HepG2 (cell line): Measurements from ENCODE around the gene SBK3. TPM values are rescaled to one million over a fixed set of nuclear protein-coding genes. Genes with fewer than 3 reads are reported as not detected.
A peak's percentile ranks its signal among the peaks of the same experiment; 100 is the strongest.

Experiments
- ATAC-seq: fragments of 200-7000 bp; cut with Tn5 transposase; 3 replicates; pipeline ENCODE4 v1.9.1; 2020; ENCODE audit warnings: mild to moderate bottlenecking, moderate library complexity
- Bru-seq: library from RNA; stranded (reverse); fragments of 400-500 nt; gene quantifications from one replicate; lab custom pipeline; 2021; lab: Mats Ljungman, UMichigan
- BruChase-seq, 2 experiments: library from RNA; stranded (reverse); fragments of 400-500 nt; gene quantifications; one replicate each; lab custom pipeline; 2021; lab: Mats Ljungman, UMichigan
- BruUV-seq: library from RNA; stranded (reverse); fragments of 400-500 nt; replicated peaks from 2 replicates; lab custom pipeline; 2021; lab: Mats Ljungman, UMichigan
- CTCF ChIA-PET: fragments of 300-600 bp; formaldehyde crosslinking; extraction: SDS; loops from one replicate; lab custom pipeline; 2021; ENCODE audit warnings: low total read pairs, inconsistent platforms, low intra/inter-chr PET ratio; lab: Yijun Ruan, JAX
- POLR2A ChIA-PET: fragments of 350-600 bp; sonication (Branson Sonifier 250); formaldehyde crosslinking; loops from one replicate; lab custom pipeline; 2020; ENCODE audit warnings: antibody characterized with exemption, inconsistent platforms; lab: Yijun Ruan, JAX
- DNase-seq: peaks from one replicate; pipeline ENCODE4 v3.0.0-alpha.2; 2015; ENCODE audit warnings: low spot score
- FAIRE-seq: peaks from 3 replicates; lab custom pipeline; 2011; peaks lifted over from hg19 to GRCh38; lab: Jason Lieb, UNC
- H2AFZ ChIP-seq: one replicate; pipeline ENCODE4 v1.6.1; 2011; ENCODE audit warnings: low read length, inconsistent platforms
- H3K27ac ChIP-seq: fragments of 300-600 bp; 3 replicates; pipeline ENCODE4 v1.8.0; 2011; ENCODE audit warnings: mixed run types, mild to moderate bottlenecking, mixed read lengths, low read length, inconsistent platforms; ENCODE audit not compliant: insufficient read depth; ENCODE audit errors: extremely low read length
- H3K27me3 ChIP-seq, 2 experiments: fragments of 200-600 bp in 1 of 2; 2 replicates in 1 of 2; 3 replicates in 1 of 2; pipeline versions ENCODE4 v1.6.0 to v1.8.0; 2011; ENCODE audit warnings: low read length in 2 of 2, mild to moderate bottlenecking in 2 of 2, moderate library complexity in 2 of 2, inconsistent platforms in 1 of 2; ENCODE audit not compliant: insufficient read depth in 2 of 2, control insufficient read depth in 1 of 2
- H3K36me3 ChIP-seq, 2 experiments: fragments of 200-600 bp in 1 of 2; replicated peaks in 1 of 2; 2 replicates in 1 of 2; 3 replicates in 1 of 2; pipeline versions ENCODE4 v1.5.1 to v1.8.0; 2011; ENCODE audit warnings: low read length in 2 of 2, inconsistent platforms in 1 of 2; ENCODE audit not compliant: insufficient read depth in 2 of 2, control insufficient read depth in 1 of 2
- H3K4me1 ChIP-seq: 2 replicates; pipeline ENCODE4 v1.5.1; 2012; ENCODE audit warnings: low read length, inconsistent platforms; ENCODE audit not compliant: insufficient read depth
- H3K4me2 ChIP-seq: 2 replicates; pipeline ENCODE4 v1.6.0; 2011; ENCODE audit warnings: low read depth, low read length, inconsistent platforms
- H3K4me3 ChIP-seq, 3 experiments: fragments of 200-600 bp in 1 of 3; sonication (generic), shearing (Covaris generic) in 1 of 3; replicated peaks in 1 of 3; 2 replicates each; pipeline ENCODE4 v1.5.1; 2011 to 2016; ENCODE audit warnings: low read length in 3 of 3, inconsistent platforms in 2 of 3, low read depth in 2 of 3, mild to moderate bottlenecking in 2 of 3, control low read depth in 1 of 3, mixed read lengths in 1 of 3; ENCODE audit not compliant: insufficient read depth in 1 of 3
- H3K79me2 ChIP-seq: one replicate; pipeline ENCODE4 v1.6.1; 2011; ENCODE audit warnings: low read length, inconsistent platforms; ENCODE audit not compliant: insufficient read depth
- H3K9ac ChIP-seq: 2 replicates; pipeline ENCODE4 v1.6.0; 2011; ENCODE audit warnings: mild to moderate bottlenecking, low read depth, low read length, inconsistent platforms; ENCODE audit not compliant: insufficient read depth
- H3K9me3 ChIP-seq: 2 replicates; pipeline ENCODE4 v1.5.1; 2012; ENCODE audit warnings: mild to moderate bottlenecking, low read length
- H4K20me1 ChIP-seq: 2 replicates; pipeline ENCODE4 v1.6.0; 2011; ENCODE audit warnings: inconsistent platforms, mild to moderate bottlenecking, low read length, moderate library complexity; ENCODE audit not compliant: insufficient read depth
- AGO1 ChIP-seq: fragments of 200-400 bp; formaldehyde crosslinking; IDR thresholded peaks from 2 replicates; pipeline ENCODE4 v1.6.1; 2017; ENCODE audit warnings: mild to moderate bottlenecking, low read depth, low read length, moderate library complexity; ENCODE audit not compliant: poor library complexity, severe bottlenecking
- RAD21 ChIP-seq: fragments of 450-650 bp; formaldehyde crosslinking; IDR thresholded peaks from 2 replicates; pipeline ENCODE4 v1.5.0; 2020; ENCODE audit warnings: mild to moderate bottlenecking
- ZFYVE20 ChIP-seq: sonication (generic); formaldehyde crosslinking; IDR thresholded peaks from 2 replicates; pipeline ENCODE4 v1.8.0; 2023; ENCODE audit warnings: low read depth, mild to moderate bottlenecking, moderate library complexity, missing genetic modification reagents, borderline replicate concordance
- ZNF747 ChIP-seq: sonication (generic); formaldehyde crosslinking; IDR thresholded peaks from 2 replicates; pipeline ENCODE4 v1.8.1; 2023; ENCODE audit warnings: missing genetic modification reagents, mild to moderate bottlenecking, borderline replicate concordance
- ZNF768 ChIP-seq: sonication (generic); formaldehyde crosslinking; IDR thresholded peaks from 2 replicates; pipeline ENCODE4 v1.4.0; 2020; ENCODE audit warnings: missing genetic modification reagents
- WGBS: methylation state at CpG from one replicate; pipeline ENCODE4 v1.1.6; 2017; ENCODE audit warnings: low lambda C conversion rate; 5-methylcytosine and 5-hydroxymethylcytosine counted together
- in situ Hi-C: cut with HindIII; loops from 2 replicates; pipeline ENCODE4 v1.10.0; 2017; ENCODE audit warnings: low pct_unique_long_range_greater_than_20kb; ENCODE audit not compliant: extremely low pct_ligation_motif_present
- intact Hi-C: fragments of 100-400 bp; cut with micrococcal nuclease; formaldehyde crosslinking; loops from one replicate; pipeline ENCODE4 v1.10.0; 2022; ENCODE audit not compliant: unreplicated experiment
- long read RNA-seq, 2 experiments: library from RNA in 1 of 2; library from polyadenylated mRNA in 1 of 2; stranded (forward) in 1 of 2; unstranded in 1 of 2; transcript quantifications; one replicate each; pipeline ENCODE4 v2.0.0, GENCODE V29; 2019 to 2022
- polyA minus RNA-seq, 3 experiments: library from RNA; depleted of rRNA, polyadenylated mRNA; stranded (reverse); fragments of >200 nt; gene quantifications; 2 replicates each; pipeline ENCODE4 v1.2.3, GENCODE V29; 2011; ENCODE audit warnings: low replicate concordance in 1 of 3
- polyA plus RNA-seq, 8 experiments: library from polyadenylated mRNA; depleted of rRNA in 3 of 8; stranded (reverse) in 7 of 8; unstranded in 1 of 8; fragments of >200 nt; fragmentation: Illumina TruSeq in 4 of 8; extraction: Trizol in 4 of 8; gene quantifications; 2 replicates each; pipeline versions ENCODE4 v1.2.1 to v1.2.3, GENCODE V29; 2011 to 2016; ENCODE audit warnings: low read depth in 4 of 8, missing spikeins in 1 of 8, mixed read lengths in 1 of 8; ENCODE audit not compliant: insufficient read depth in 1 of 8
- total RNA-seq, 5 experiments: library from RNA; depleted of rRNA; stranded (reverse); fragments of >200 nt; fragmentation: Illumina TruSeq; extraction: Trizol; gene quantifications; 2 replicates each; pipeline ENCODE4 v1.2.3, GENCODE V29; 2016; ENCODE audit warnings: low read depth in 1 of 5
- TF ChIP-seq, protein P1 (sequence below): sonication (generic); formaldehyde crosslinking; IDR thresholded peaks from 2 replicates; pipeline ENCODE4 v1.4.0; 2020; ENCODE audit warnings: mild to moderate bottlenecking, missing genetic modification reagents

SBK3 gene, protein sequence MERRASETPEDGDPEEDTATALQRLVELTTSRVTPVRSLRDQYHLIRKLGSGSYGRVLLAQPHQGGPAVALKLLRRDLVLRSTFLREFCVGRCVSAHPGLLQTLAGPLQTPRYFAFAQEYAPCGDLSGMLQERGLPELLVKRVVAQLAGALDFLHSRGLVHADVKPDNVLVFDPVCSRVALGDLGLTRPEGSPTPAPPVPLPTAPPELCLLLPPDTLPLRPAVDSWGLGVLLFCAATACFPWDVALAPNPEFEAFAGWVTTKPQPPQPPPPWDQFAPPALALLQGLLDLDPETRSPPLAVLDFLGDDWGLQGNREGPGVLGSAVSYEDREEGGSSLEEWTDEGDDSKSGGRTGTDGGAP
- 0.46 and 0.66 TPM in 2 replicates for total RNA-seq (2016; rRNA removed; fragmentation: Illumina TruSeq; extraction: Trizol)
- total RNA-seq (2016; cell fraction: cytosol; rRNA removed; fragmentation: Illumina TruSeq; extraction: Trizol; ENCODE audit: low read depth): not detected in 2 replicates
- 0.24 and 0.35 TPM in 2 replicates for total RNA-seq (2016; cell fraction: insoluble cytoplasmic fraction; rRNA removed; fragmentation: Illumina TruSeq; extraction: Trizol)
- 0.19 and 0.24 TPM in 2 replicates for total RNA-seq (2016; cell fraction: membrane; rRNA removed; fragmentation: Illumina TruSeq; extraction: Trizol)
- total RNA-seq (2016; cell fraction: nucleus; rRNA removed; fragmentation: Illumina TruSeq; extraction: Trizol): 0.38 and 0.62 TPM in 2 replicates
- 0.77 and 1.5 TPM in 2 replicates for polyA plus RNA-seq (2011; rRNA removed)
- polyA plus RNA-seq (2011; cell fraction: cytosol; rRNA removed): 1.0 and 1.4 TPM in 2 replicates
- 2.0 and 3.1 TPM in 2 replicates for polyA plus RNA-seq (2011; cell fraction: nucleus; rRNA removed)
- 0.91 and 2.0 TPM in 2 replicates for polyA plus RNA-seq (2012)
- polyA plus RNA-seq (2016; cell fraction: cytosol; fragmentation: Illumina TruSeq; extraction: Trizol; ENCODE audit: low read depth): not detected in 2 replicates
- polyA plus RNA-seq (2016; cell fraction: insoluble cytoplasmic fraction; fragmentation: Illumina TruSeq; extraction: Trizol; ENCODE audit: low read depth): 0.19 TPM in 1 of 2 replicates, not detected in the other
- polyA plus RNA-seq (2016; cell fraction: membrane; fragmentation: Illumina TruSeq; extraction: Trizol; ENCODE audit: low read depth): 0.13 TPM in 1 of 2 replicates, not detected in the other
- 0.81 and 0.96 TPM in 2 replicates for polyA plus RNA-seq (2016; cell fraction: nucleus; fragmentation: Illumina TruSeq; extraction: Trizol; ENCODE audit: insufficient read depth, low read depth)
- polyA minus RNA-seq (2011; rRNA and poly(A)+ RNA removed; ENCODE audit: low replicate concordance): 1.2 TPM in 1 of 2 replicates, not detected in the other
- polyA minus RNA-seq (2011; cell fraction: cytosol; rRNA and poly(A)+ RNA removed): 0.53 TPM in 1 of 2 replicates, not detected in the other
- polyA minus RNA-seq (2011; cell fraction: nucleus; rRNA and poly(A)+ RNA removed): 0.37 and 0.52 TPM in 2 replicates
- Bru-seq, nascent RNA: percentile 31 among the genes with signal in this experiment
- percentile 45 among the genes with signal in this experiment for BruChase-seq, experiment 1, labeled RNA remaining after a 6-hour chase
- percentile 27 among the genes with signal in this experiment for BruChase-seq, experiment 2, labeled RNA remaining after a 2-hour chase
- long read RNA-seq, experiment 1: 0 reads
- long read RNA-seq, experiment 2, partial matches to known transcripts: 0 of 1 reads
- long read RNA-seq, experiment 2, other reads (novel, unspliced or antisense): 1 of 1 reads

DNA sequence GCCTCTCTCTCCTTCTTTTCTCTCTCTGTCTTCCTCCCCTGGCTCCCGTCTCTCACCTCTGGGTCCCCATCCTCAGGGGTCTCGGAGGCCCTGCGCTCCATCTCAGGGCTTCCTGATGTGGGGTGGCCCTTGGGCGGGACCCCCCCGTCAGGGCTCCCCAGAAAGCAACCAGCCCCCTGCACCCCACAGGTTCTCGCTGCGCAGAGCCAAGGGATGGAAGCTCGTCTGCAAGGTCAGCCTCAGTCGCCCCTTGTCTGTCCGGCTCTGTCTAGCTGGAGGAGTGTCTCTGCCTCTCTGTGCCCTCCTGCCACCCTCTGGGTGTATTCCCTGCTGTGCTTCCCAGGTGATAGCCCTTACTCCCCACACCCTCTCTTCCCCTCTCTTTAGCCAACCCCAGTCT lies at the start of gene SBK3:
Gene SBK3, minus strand, starts transcription at position 101 of the 400 bp plus-strand sequence. Its CDS starts 0 bp downstream, at position 101.
- in situ Hi-C loops: no loop called here
- FAIRE-seq (no peak), DNase-seq (no peak)
- peak within 1 kb of the TSS; percentile 21 to 69 (median 36); a peak in 5 of 6 replicates for H3K4me3 ChIP-seq
- TF ChIP-seq RAD21 (CRISPR knock-in tag) (no peak), AGO1 (peak; percentile 12), ZNF768 (CRISPR knock-in tag) (peak; percentile 51; the same call in 1 of the 2 replicates), ZNF747 (CRISPR knock-in tag) (no peak), ZFYVE20 (CRISPR knock-in tag) (no peak)
- TF ChIP-seq, protein P1, sequence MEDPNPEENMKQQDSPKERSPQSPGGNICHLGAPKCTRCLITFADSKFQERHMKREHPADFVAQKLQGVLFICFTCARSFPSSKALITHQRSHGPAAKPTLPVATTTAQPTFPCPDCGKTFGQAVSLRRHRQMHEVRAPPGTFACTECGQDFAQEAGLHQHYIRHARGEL (CRISPR knock-in tag): no peak
- TF ChIP-seq, all 625 proteins: peak for 2
- peak; percentile 8 for ATAC-seq
- Histone ChIP-seq H3K27ac (no peak within 1 kb of the TSS), H4K20me1 (no peaks in the 10 kb centered on the region), H3K36me3 (no peaks in the 10 kb centered on the region), H3K9me3 (no peaks in the 10 kb centered on the region), H2AFZ (no peak within 1 kb of the TSS), H3K27me3 (no peaks in the 10 kb centered on the region; a peak in 1 of 5 replicates), H3K4me2 (peak within 1 kb of the TSS; percentile 77), H3K4me1 (peaks cover 56% of the 10 kb centered on the region), H3K9ac (peak within 1 kb of the TSS; percentile 47; the same call in 1 of the 2 replicates), H3K79me2 (no peaks in the 10 kb centered on the region)
- 44% methylated on average over 8 of the region's 10 CpGs for WGBS
- ChIA-PET POLR2A (interaction anchor here (1.5 to 2.4 kb wide), 4 partner anchors 10 to 84 kb away, joined by 3 to 11 read pairs (median 5); partner anchors contain the start of genes FIZ1, ISOC2 and ZNF524), CTCF (no interaction called here)
- no TSS peak for BruUV-seq
- intact Hi-C loops: no loop called here
